ENCODE results near the gene BCL2A1.

- TF ChIP-seq, protein P1, sequence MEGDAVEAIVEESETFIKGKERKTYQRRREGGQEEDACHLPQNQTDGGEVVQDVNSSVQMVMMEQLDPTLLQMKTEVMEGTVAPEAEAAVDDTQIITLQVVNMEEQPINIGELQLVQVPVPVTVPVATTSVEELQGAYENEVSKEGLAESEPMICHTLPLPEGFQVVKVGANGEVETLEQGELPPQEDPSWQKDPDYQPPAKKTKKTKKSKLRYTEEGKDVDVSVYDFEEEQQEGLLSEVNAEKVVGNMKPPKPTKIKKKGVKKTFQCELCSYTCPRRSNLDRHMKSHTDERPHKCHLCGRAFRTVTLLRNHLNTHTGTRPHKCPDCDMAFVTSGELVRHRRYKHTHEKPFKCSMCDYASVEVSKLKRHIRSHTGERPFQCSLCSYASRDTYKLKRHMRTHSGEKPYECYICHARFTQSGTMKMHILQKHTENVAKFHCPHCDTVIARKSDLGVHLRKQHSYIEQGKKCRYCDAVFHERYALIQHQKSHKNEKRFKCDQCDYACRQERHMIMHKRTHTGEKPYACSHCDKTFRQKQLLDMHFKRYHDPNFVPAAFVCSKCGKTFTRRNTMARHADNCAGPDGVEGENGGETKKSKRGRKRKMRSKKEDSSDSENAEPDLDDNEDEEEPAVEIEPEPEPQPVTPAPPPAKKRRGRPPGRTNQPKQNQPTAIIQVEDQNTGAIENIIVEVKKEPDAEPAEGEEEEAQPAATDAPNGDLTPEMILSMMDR (IDR thresholded peaks at IDR 0.05 in 8 of 11, conservative IDR thresholded peaks at IDR 0.05 in 3 of 11) = no peak
- TF ChIP-seq POLR2A (IDR thresholded peaks at IDR 0.05) = no peak
Measured at GRCh38 chr15:80007532-80007931, 36.5 kb upstream of the BCL2A1 start.
